22Rv1 (cell line): ENCODE results near the gene UMODL1.

Experiments
- H3K27ac ChIP-seq: fragments of 450-650 bp; 2 replicates; pipeline ENCODE4 v1.5.1; 2017
- ZFX ChIP-seq: fragments of 450-650 bp; IDR thresholded peaks from 2 replicates; pipeline ENCODE4 v1.6.1; 2017; ENCODE audit warnings: antibody characterized with exemption, borderline replicate concordance
- TF ChIP-seq, protein P1 (sequence below): fragments of 450-650 bp; IDR thresholded peaks from 2 replicates; pipeline ENCODE4 v1.5.1; 2017; ENCODE audit warnings: mild to moderate bottlenecking

UMODL1 gene

DNA sequence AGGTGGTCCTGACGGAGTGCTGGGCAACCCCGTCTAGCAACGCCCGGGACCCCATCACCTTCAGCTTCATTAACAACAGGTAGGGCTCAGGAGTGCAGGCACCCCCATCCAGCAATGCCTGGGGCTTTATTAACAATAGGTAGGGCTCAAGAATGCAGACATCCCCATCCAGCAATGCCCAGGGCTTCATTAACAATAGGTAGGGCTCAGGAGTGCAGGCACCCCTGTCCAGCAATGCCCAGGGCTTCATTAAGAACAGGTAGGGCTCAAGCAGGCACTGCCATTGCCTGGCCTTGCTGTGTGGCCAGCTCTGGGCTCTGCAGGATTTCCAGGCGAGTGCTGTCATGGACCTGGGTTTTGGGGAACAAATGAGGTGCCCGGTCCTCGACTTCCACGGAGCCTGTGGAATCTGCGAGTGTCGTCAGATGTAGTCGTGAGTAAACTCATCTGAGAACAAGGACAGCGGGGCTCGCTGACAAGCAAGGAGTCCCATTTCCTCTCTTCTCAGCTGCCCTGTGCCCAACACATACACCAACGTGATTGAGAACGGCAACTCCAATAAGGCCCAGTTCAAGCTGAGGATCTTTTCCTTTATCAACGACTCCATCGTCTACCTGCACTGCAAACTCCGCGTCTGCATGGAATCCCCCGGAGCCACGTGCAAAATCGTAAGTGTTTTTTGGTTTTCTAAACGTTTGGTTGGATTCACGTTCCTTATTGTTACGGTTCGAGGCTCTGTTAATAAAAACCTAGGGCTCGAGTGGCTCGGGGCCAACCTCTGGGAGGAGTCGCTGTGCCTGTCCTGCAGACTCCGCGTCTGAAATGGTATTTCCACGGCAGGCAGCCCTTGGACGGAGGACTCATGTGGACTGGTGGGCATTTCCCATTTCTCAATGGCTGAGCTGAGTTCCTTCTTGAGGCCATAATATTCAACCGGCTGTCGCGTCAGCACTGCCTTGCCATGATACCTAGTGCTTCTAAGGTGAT, 56.3 kb downstream of the UMODL1 start:
- no peak overlapping the region for H3K27ac ChIP-seq
- TF ChIP-seq, protein P1, sequence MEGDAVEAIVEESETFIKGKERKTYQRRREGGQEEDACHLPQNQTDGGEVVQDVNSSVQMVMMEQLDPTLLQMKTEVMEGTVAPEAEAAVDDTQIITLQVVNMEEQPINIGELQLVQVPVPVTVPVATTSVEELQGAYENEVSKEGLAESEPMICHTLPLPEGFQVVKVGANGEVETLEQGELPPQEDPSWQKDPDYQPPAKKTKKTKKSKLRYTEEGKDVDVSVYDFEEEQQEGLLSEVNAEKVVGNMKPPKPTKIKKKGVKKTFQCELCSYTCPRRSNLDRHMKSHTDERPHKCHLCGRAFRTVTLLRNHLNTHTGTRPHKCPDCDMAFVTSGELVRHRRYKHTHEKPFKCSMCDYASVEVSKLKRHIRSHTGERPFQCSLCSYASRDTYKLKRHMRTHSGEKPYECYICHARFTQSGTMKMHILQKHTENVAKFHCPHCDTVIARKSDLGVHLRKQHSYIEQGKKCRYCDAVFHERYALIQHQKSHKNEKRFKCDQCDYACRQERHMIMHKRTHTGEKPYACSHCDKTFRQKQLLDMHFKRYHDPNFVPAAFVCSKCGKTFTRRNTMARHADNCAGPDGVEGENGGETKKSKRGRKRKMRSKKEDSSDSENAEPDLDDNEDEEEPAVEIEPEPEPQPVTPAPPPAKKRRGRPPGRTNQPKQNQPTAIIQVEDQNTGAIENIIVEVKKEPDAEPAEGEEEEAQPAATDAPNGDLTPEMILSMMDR = no peak
- TF ChIP-seq ZFX = no peak

DNA sequence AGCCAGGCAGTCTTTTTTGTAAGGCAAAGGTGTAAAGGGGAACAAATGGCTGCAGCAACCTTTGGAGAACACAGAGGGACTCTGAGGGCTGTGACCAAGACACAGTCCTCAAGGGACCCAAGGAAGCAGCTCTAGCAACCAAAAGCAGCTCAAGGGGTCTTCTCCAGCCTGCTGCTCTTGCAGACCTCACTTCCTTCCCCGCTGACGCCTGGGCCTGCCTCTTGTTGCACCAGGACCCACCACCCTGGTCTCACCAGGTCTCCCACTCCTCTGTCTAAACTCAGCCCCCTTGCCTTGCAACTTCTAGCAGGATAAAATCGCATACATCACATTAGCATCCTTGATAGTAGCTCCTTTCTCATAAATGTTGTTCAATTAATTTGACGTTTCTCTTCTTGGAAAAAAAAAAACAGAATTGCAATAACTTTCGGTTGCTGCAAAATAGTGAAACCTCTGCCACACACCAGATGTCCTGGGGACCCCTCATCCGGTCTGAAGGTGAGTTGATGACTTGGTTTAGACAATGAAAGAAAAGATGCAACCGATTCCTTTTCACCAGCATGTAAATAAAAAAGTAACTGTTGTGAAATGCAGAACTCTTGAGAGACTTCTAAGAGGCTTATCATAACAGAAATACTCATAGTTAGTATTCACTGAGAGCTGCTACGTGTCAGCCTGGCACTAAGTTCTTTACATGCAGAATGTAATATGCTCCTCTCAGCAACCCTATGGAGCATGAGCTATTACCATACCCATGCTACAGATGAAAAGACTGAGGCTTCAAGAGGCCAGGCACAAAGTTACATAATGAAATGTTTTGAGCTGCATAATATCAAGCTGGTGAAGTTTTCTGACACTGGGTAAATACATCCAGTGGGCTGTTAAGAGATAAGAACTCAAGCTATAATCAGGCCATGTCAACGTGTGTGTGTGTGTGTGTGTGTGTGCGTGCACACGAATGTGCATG, 58.5 kb downstream of the UMODL1 start:
- TF ChIP-seq, protein P1 = no peak
- no peak overlapping the region for H3K27ac ChIP-seq

DNA sequence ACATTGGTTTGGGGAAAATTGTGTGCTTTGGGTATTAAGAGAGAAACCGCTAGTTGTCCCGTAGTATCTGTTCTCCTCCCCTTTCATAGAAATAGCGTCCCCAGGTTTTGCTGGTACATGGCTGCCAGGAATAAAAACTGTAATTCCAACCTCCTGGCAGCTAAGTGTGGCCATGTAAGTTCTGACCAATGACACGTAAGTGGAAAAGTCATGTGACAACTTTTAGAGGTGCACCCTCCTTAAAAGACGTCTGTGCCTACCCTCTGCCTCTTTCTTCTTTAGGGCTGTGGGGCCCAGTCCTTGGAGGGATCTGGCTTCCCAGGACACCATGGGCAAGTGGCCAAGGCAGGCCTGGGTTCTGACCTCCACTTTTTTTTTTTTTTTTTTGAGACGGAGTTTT, 59.3 kb downstream of the UMODL1 start:
- H3K27ac ChIP-seq = no peak overlapping the region
- TF ChIP-seq, protein P1 = no peak
- no peak for TF ChIP-seq ZFX

DNA sequence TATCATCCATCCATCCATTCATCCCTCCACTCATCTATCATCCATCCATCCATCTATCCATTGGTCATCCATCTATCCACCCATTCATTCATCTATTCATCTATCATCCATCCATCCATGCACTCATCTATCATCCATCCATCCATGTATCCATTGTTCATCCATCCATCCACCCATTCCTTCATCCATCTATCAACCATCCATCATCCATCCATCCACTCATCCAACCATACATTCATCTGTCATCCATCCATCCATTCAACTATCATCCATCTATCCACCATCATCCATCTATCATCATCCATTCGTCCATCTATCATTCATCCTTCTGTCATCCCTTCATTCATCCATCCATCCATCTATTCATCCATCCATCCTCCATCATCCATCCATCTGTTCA, 61.1 kb downstream of the UMODL1 start:
- TF ChIP-seq, protein P1 = no peak
- TF ChIP-seq ZFX = no peak
- no peak overlapping the region for H3K27ac ChIP-seq

DNA sequence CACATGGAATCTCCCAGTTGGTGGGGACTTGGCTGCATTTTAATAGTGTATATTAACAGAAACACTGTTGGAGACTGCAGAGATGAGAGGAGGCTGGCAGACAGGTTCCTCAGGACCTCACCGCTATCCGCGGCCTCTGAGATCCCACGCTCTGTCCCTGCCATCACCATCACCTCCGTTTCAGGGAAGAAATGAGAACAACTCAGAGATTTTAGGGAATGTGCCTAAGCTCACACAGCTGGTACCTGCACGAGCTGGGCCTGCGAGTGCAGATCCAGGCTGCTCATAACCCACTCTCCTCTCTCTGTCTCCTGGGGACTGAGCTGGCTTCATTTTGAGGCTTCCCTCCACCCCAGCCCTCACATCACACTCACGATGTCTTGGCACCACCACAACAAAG, 62.0 kb downstream of the UMODL1 start:
- no peak overlapping the region for H3K27ac ChIP-seq
- TF ChIP-seq ZFX = no peak
- TF ChIP-seq, protein P1 = no peak

DNA sequence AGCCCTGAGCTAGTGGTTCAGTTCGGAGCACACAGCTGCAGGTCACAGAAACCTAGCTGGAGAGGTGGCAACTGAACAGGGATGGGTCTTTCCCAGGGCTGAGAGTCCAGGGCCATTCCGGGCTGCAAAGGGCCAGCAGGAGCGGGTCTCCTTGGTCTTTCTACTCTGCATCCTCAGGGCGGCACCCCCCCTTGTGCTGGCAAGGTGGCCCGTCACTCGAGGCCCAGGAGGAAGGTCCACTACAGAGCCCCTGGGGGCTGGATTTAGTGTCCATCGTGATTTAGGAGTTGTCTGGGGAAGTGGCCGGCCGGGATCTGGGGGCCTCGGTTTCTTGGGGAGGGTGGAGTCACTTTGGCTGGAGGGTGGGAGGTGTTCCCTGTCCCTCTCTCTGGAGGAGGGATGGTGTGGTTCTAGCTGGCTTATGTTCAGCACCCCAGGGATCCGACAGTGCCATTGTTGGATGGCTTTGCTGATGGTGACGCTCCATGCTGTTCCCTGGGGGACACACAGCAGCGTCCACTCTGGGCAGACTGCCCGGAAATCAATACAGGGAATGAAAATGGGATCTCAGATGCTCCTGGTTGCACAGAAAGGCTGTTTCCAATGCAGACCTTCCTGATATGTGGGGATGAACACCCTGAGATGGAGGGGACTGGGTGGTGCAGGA, 64.4 kb downstream of the UMODL1 start:
- H3K27ac ChIP-seq = no peak overlapping the region

More for the DNA sequence above, 64.4 kb downstream of the UMODL1 start:
- TF ChIP-seq, protein P1 = no peak
- no peak for TF ChIP-seq ZFX
